ENCODE data around the gene DHX36. TPM values are rescaled to one million over a fixed set of nuclear protein-coding genes. Genes with fewer than 3 reads are reported as not detected.
A peak's percentile ranks its signal among the peaks of the same experiment; 100 is the strongest.

The DHX36 gene
- total RNA-seq, 3 donors from 2014 or later = 43.9 to 55.9 (median 51.1) TPM

GRCh38 chr3:154254527-154254926 lies 69.8 kb downstream of the DHX36 start:
- H3K4me3 ChIP-seq = no peak overlapping the region
- H3K9me3 ChIP-seq = no peaks in the 10 kb centered on the region
- DNase-seq (no peak), ATAC-seq (no peak)
- intact Hi-C loops (cut with DNase I, micrococcal nuclease) = loop anchor here (5.0 to 10.0 kb wide), 3 partner anchors 157 to 260 kb away; no protein-coding TSS in a partner anchor
- no peaks in the 10 kb centered on the region for H3K36me3 ChIP-seq (ENCODE audit: low read depth)
- no peaks in the 10 kb centered on the region for H3K4me1 ChIP-seq (ENCODE audit: low read depth)
- no peak for TF ChIP-seq CTCF (IDR thresholded peaks at IDR 0.05)

GRCh38 chr3:154252759-154253638 lies 71.3 kb downstream of the DHX36 start:
- H3K4me3 ChIP-seq = no peak overlapping the region
- DNase-seq (peak; percentile 81 to 97 (median 90)), ATAC-seq (peak; percentile 98)
- intact Hi-C loops (cut with DNase I, micrococcal nuclease) = loop anchor here (5.0 to 10.0 kb wide), 3 partner anchors 156 to 258 kb away; no protein-coding TSS in a partner anchor
- no peaks in the 10 kb centered on the region for H3K4me1 ChIP-seq (ENCODE audit: low read depth)
- peak; percentile 64 for TF ChIP-seq CTCF (IDR thresholded peaks at IDR 0.05)
- H3K36me3 ChIP-seq (ENCODE audit: low read depth) = no peaks in the 10 kb centered on the region
- no peaks in the 10 kb centered on the region for H3K9me3 ChIP-seq

- ATAC-seq (no peak), DNase-seq (no peak)
- no peak for TF ChIP-seq CTCF (IDR thresholded peaks at IDR 0.05)
- Histone ChIP-seq H3K36me3 (ENCODE audit: low read depth) (no peaks in the 10 kb centered on the region), H3K4me3 (no peak overlapping the region), H3K4me1 (ENCODE audit: low read depth) (no peaks in the 10 kb centered on the region), H3K9me3 (no peaks in the 10 kb centered on the region)
- intact Hi-C loops (cut with DNase I, micrococcal nuclease) = loop anchor here (5.0 to 10.0 kb wide), 3 partner anchors 154 to 257 kb away; no protein-coding TSS in a partner anchor
Observed at GRCh38 chr3:154251610-154252009, 72.7 kb downstream of the DHX36 start.

- ATAC-seq (no peak), DNase-seq (no peak)
- no peak for TF ChIP-seq CTCF (IDR thresholded peaks at IDR 0.05)
- H3K9me3 ChIP-seq = no peaks in the 10 kb centered on the region
- intact Hi-C loops (cut with DNase I, micrococcal nuclease) = loop anchor here (5.0 to 10.0 kb wide), 3 partner anchors 153 to 255 kb away; no protein-coding TSS in a partner anchor
- H3K4me1 ChIP-seq (ENCODE audit: low read depth) = no peaks in the 10 kb centered on the region
- no peaks in the 10 kb centered on the region for H3K36me3 ChIP-seq (ENCODE audit: low read depth)
- no peak overlapping the region for H3K4me3 ChIP-seq
Observed at GRCh38 chr3:154250291-154250690, 74.0 kb downstream of the DHX36 start.

- TF ChIP-seq CTCF (IDR thresholded peaks at IDR 0.05) = no peak
- no peaks in the 10 kb centered on the region for H3K9me3 ChIP-seq
- no peaks in the 10 kb centered on the region for H3K4me1 ChIP-seq (ENCODE audit: low read depth)
- ATAC-seq (no peak), DNase-seq (no peak)
- intact Hi-C loops (cut with DNase I, micrococcal nuclease) = no loop called here
- H3K36me3 ChIP-seq (ENCODE audit: low read depth) = no peaks in the 10 kb centered on the region
- H3K4me3 ChIP-seq = no peak overlapping the region
Observed at GRCh38 chr3:154247806-154248415, 76.4 kb downstream of the DHX36 start.
